ENCODE results near the gene HPGD.

The HPGD gene

GRCh38 chr4:174522183-174523024, at the start of gene HPGD:
HPGD (minus strand) TSS chr4:174522488; CDS start chr4:174522451, 37 bp downstream.
- DNase-seq (ENCODE audit: low read depth): no peak

GRCh38 chr4:174564529-174564928, 42.2 kb upstream of the HPGD start:
- no peak for DNase-seq (ENCODE audit: low read depth)

GRCh38 chr4:174563399-174563798, 41.1 kb upstream of the HPGD start:
- DNase-seq (ENCODE audit: low read depth): no peak

GRCh38 chr4:174561560-174561959, 39.3 kb upstream of the HPGD start:
- DNase-seq (ENCODE audit: low read depth): no peak

- no peak for DNase-seq (ENCODE audit: low read depth)
Observed at GRCh38 chr4:174559894-174560293, 37.6 kb upstream of the HPGD start.

GRCh38 chr4:174555789-174556630, 33.7 kb upstream of the HPGD start:
- DNase-seq (ENCODE audit: low read depth): no peak

- no peak for DNase-seq (ENCODE audit: low read depth)
Observed at GRCh38 chr4:174554231-174554728, 32.0 kb upstream of the HPGD start.

GRCh38 chr4:174553828-174554227, 31.5 kb upstream of the HPGD start:
- peak; percentile 68 for DNase-seq (ENCODE audit: low read depth)

- DNase-seq (ENCODE audit: low read depth): no peak
Observed at GRCh38 chr4:174553031-174553430, 30.7 kb upstream of the HPGD start.

- DNase-seq (ENCODE audit: low read depth): no peak
Observed at GRCh38 chr4:174550541-174550940, 28.3 kb upstream of the HPGD start.

GRCh38 chr4:174549721-174550120, 27.4 kb upstream of the HPGD start:
- no peak for DNase-seq (ENCODE audit: low read depth)

- DNase-seq (ENCODE audit: low read depth): no peak
Observed at GRCh38 chr4:174545268-174545667, 23.0 kb upstream of the HPGD start.

- DNase-seq (ENCODE audit: low read depth): no peak
Observed at GRCh38 chr4:174544496-174544895, 22.2 kb upstream of the HPGD start.

- DNase-seq (ENCODE audit: low read depth): no peak
Observed at GRCh38 chr4:174540175-174540574, 17.9 kb upstream of the HPGD start.

GRCh38 chr4:174539571-174539970, 17.3 kb upstream of the HPGD start:
- no peak for DNase-seq (ENCODE audit: low read depth)

- no peak for DNase-seq (ENCODE audit: low read depth)
Observed at GRCh38 chr4:174538876-174539250, 16.6 kb upstream of the HPGD start.

GRCh38 chr4:174538123-174538875, 16.0 kb upstream of the HPGD start:
- DNase-seq (ENCODE audit: low read depth): no peak

- DNase-seq (ENCODE audit: low read depth): no peak
Observed at GRCh38 chr4:174537634-174538033, 15.3 kb upstream of the HPGD start.

- no peak for DNase-seq (ENCODE audit: low read depth)
Observed at GRCh38 chr4:174534461-174534860, 12.2 kb upstream of the HPGD start.

- no peak for DNase-seq (ENCODE audit: low read depth)
Observed at GRCh38 chr4:174532445-174532844, 10.2 kb upstream of the HPGD start.

- DNase-seq (ENCODE audit: low read depth): no peak
Observed at GRCh38 chr4:174531486-174531885, 9.2 kb upstream of the HPGD start.

- DNase-seq (ENCODE audit: low read depth): no peak
Observed at GRCh38 chr4:174528226-174528625, 5.9 kb upstream of the HPGD start.
